C4-2B (cell line): Measurements from ENCODE around the gene ZDHHC7.

ENCODE experiments used
- ZFX ChIP-seq: fragments of 450-650 bp; IDR thresholded peaks from 2 replicates; pipeline ENCODE4 v1.6.1; 2017
- TF ChIP-seq, protein P1 (sequence below): fragments of 450-650 bp; conservative IDR thresholded peaks from 2 replicates; pipeline ENCODE4 v1.5.1; 2017; ENCODE audit warnings: mild to moderate bottlenecking

DNA sequence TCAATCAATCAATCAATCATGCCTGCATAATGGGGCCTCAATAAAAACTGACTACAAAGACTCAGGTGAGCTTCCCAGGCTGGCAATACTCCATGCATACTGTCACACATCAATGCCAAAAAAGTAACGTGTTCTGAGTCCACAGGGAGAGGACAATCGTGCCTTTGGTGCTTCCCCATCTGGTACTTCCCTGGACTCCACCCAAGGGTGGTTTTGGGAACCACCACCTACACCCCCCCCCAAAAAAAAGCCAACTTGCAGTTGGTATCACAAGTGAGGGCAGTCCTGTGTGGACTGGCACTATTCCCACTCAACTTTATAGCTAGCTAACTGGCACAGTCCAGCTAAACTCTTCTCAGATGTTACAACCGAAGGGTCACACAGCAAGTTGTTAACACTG lies 3.1 kb downstream of the ZDHHC7 start:
- TF ChIP-seq ZFX: no peak
- TF ChIP-seq, protein P1, sequence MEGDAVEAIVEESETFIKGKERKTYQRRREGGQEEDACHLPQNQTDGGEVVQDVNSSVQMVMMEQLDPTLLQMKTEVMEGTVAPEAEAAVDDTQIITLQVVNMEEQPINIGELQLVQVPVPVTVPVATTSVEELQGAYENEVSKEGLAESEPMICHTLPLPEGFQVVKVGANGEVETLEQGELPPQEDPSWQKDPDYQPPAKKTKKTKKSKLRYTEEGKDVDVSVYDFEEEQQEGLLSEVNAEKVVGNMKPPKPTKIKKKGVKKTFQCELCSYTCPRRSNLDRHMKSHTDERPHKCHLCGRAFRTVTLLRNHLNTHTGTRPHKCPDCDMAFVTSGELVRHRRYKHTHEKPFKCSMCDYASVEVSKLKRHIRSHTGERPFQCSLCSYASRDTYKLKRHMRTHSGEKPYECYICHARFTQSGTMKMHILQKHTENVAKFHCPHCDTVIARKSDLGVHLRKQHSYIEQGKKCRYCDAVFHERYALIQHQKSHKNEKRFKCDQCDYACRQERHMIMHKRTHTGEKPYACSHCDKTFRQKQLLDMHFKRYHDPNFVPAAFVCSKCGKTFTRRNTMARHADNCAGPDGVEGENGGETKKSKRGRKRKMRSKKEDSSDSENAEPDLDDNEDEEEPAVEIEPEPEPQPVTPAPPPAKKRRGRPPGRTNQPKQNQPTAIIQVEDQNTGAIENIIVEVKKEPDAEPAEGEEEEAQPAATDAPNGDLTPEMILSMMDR: no peak
